HepG2 (cell line): ENCODE results near the gene MREG. TPM values are rescaled to one million over a fixed set of nuclear protein-coding genes. Genes with fewer than 3 reads are reported as not detected.
A peak's percentile ranks its signal among the peaks of the same experiment; 100 is the strongest.

Experiments used
- ATAC-seq: fragments of 200-7000 bp; cut with Tn5 transposase; 3 replicates; pipeline ENCODE4 v1.9.1; 2020; ENCODE audit warnings: mild to moderate bottlenecking, moderate library complexity
- BruUV-seq: library from RNA; stranded (reverse); fragments of 400-500 nt; replicated peaks from 2 replicates; lab custom pipeline; 2021; lab: Mats Ljungman, UMichigan
- CTCF ChIA-PET: fragments of 300-600 bp; formaldehyde crosslinking; extraction: SDS; loops from one replicate; lab custom pipeline; 2021; ENCODE audit warnings: low total read pairs, inconsistent platforms, low intra/inter-chr PET ratio; lab: Yijun Ruan, JAX
- POLR2A ChIA-PET: fragments of 350-600 bp; sonication (Branson Sonifier 250); formaldehyde crosslinking; loops from one replicate; lab custom pipeline; 2020; ENCODE audit warnings: antibody characterized with exemption, inconsistent platforms; lab: Yijun Ruan, JAX
- DNase-seq: peaks from one replicate; pipeline ENCODE4 v3.0.0-alpha.2; 2015; ENCODE audit warnings: low spot score
- FAIRE-seq: peaks from 3 replicates; lab custom pipeline; 2011; peaks lifted over from hg19 to GRCh38; lab: Jason Lieb, UNC
- H2AFZ ChIP-seq: one replicate; pipeline ENCODE4 v1.6.1; 2011; ENCODE audit warnings: low read length, inconsistent platforms
- H3K27ac ChIP-seq: fragments of 300-600 bp; 3 replicates; pipeline ENCODE4 v1.8.0; 2011; ENCODE audit warnings: mixed run types, mild to moderate bottlenecking, mixed read lengths, low read length, inconsistent platforms; ENCODE audit not compliant: insufficient read depth; ENCODE audit errors: extremely low read length
- H3K27me3 ChIP-seq, 2 experiments: fragments of 200-600 bp in 1 of 2; 2 replicates in 1 of 2; 3 replicates in 1 of 2; pipeline versions ENCODE4 v1.6.0 to v1.8.0; 2011; ENCODE audit warnings: low read length in 2 of 2, mild to moderate bottlenecking in 2 of 2, moderate library complexity in 2 of 2, inconsistent platforms in 1 of 2; ENCODE audit not compliant: insufficient read depth in 2 of 2, control insufficient read depth in 1 of 2
- H3K36me3 ChIP-seq, 2 experiments: fragments of 200-600 bp in 1 of 2; replicated peaks in 1 of 2; 2 replicates in 1 of 2; 3 replicates in 1 of 2; pipeline versions ENCODE4 v1.5.1 to v1.8.0; 2011; ENCODE audit warnings: low read length in 2 of 2, inconsistent platforms in 1 of 2; ENCODE audit not compliant: insufficient read depth in 2 of 2, control insufficient read depth in 1 of 2
- H3K4me1 ChIP-seq: 2 replicates; pipeline ENCODE4 v1.5.1; 2012; ENCODE audit warnings: low read length, inconsistent platforms; ENCODE audit not compliant: insufficient read depth
- H3K4me2 ChIP-seq: 2 replicates; pipeline ENCODE4 v1.6.0; 2011; ENCODE audit warnings: low read depth, low read length, inconsistent platforms
- H3K4me3 ChIP-seq, 3 experiments: fragments of 200-600 bp in 1 of 3; sonication (generic), shearing (Covaris generic) in 1 of 3; replicated peaks in 1 of 3; 2 replicates each; pipeline ENCODE4 v1.5.1; 2011 to 2016; ENCODE audit warnings: low read length in 3 of 3, inconsistent platforms in 2 of 3, low read depth in 2 of 3, mild to moderate bottlenecking in 2 of 3, control low read depth in 1 of 3, mixed read lengths in 1 of 3; ENCODE audit not compliant: insufficient read depth in 1 of 3
- H3K79me2 ChIP-seq: one replicate; pipeline ENCODE4 v1.6.1; 2011; ENCODE audit warnings: low read length, inconsistent platforms; ENCODE audit not compliant: insufficient read depth
- H3K9ac ChIP-seq: 2 replicates; pipeline ENCODE4 v1.6.0; 2011; ENCODE audit warnings: mild to moderate bottlenecking, low read depth, low read length, inconsistent platforms; ENCODE audit not compliant: insufficient read depth
- H3K9me3 ChIP-seq: 2 replicates; pipeline ENCODE4 v1.5.1; 2012; ENCODE audit warnings: mild to moderate bottlenecking, low read length
- H4K20me1 ChIP-seq: 2 replicates; pipeline ENCODE4 v1.6.0; 2011; ENCODE audit warnings: inconsistent platforms, mild to moderate bottlenecking, low read length, moderate library complexity; ENCODE audit not compliant: insufficient read depth
- ARID2 ChIP-seq: sonication (generic); formaldehyde crosslinking; IDR thresholded peaks from 2 replicates; pipeline ENCODE4 v1.8.1; 2022; ENCODE audit warnings: mild to moderate bottlenecking, missing genetic modification reagents, borderline replicate concordance
- CEBPB ChIP-seq: IDR thresholded peaks from 2 replicates; pipeline ENCODE4 v1.6.1; 2011; ENCODE audit warnings: low read depth, low read length, improper control_type of control experiment, borderline replicate concordance
- CREB1 ChIP-seq, 2 experiments: fragments of 450-650 bp in 1 of 2; IDR thresholded peaks; 2 replicates each; pipeline ENCODE4 v1.6.1; 2016 to 2017; ENCODE audit warnings: control low read depth in 1 of 2, mild to moderate bottlenecking in 1 of 2, missing compliant biosample characterization in 1 of 2, missing genetic modification characterization in 1 of 2
- MED8 ChIP-seq: sonication (generic); formaldehyde crosslinking; IDR thresholded peaks from 2 replicates; pipeline ENCODE4 v1.8.1; 2023; ENCODE audit warnings: mild to moderate bottlenecking, missing genetic modification reagents; ENCODE audit not compliant: insufficient replicate concordance
- MXD4 ChIP-seq: IDR thresholded peaks from 2 replicates; pipeline ENCODE4 v1.6.1; 2016; ENCODE audit warnings: mild to moderate bottlenecking, missing biosample characterization, missing genetic modification reagents
- NR2F1 ChIP-seq, 2 experiments: fragments of 450-650 bp in 1 of 2; formaldehyde crosslinking in 1 of 2; IDR thresholded peaks; 2 replicates each; pipeline versions ENCODE4 v1.5.0 to v1.6.1; 2016 to 2020; ENCODE audit warnings: mild to moderate bottlenecking in 1 of 2, missing compliant biosample characterization in 1 of 2, missing genetic modification reagents in 1 of 2, moderate library complexity in 1 of 2
- RXRA ChIP-seq: sonication (generic); formaldehyde crosslinking; IDR thresholded peaks from 2 replicates; pipeline ENCODE4 v1.5.1; 2020; ENCODE audit warnings: missing genetic modification reagents
- ZNF256 ChIP-seq: sonication (generic); formaldehyde crosslinking; conservative IDR thresholded peaks from 2 replicates; pipeline ENCODE4 v1.4.0; 2020; ENCODE audit warnings: missing genetic modification reagents
- ZNF431 ChIP-seq: sonication (generic); formaldehyde crosslinking; IDR thresholded peaks from 2 replicates; pipeline ENCODE4 v1.9.0; 2022; ENCODE audit warnings: missing genetic modification reagents, low read depth, mild to moderate bottlenecking, borderline replicate concordance
- ZNF672 ChIP-seq: sonication (generic); formaldehyde crosslinking; IDR thresholded peaks from 2 replicates; pipeline ENCODE4 v1.8.1; 2022; ENCODE audit warnings: missing genetic modification reagents
- ZNF775 ChIP-seq: sonication (generic); formaldehyde crosslinking; IDR thresholded peaks from 2 replicates; pipeline ENCODE4 v1.4.0; 2020; ENCODE audit warnings: missing genetic modification reagents, mild to moderate bottlenecking, moderate library complexity, borderline replicate concordance
- ZNF839 ChIP-seq: sonication (generic); formaldehyde crosslinking; IDR thresholded peaks from 2 replicates; pipeline ENCODE4 v1.4.0; 2020; ENCODE audit warnings: missing genetic modification reagents, mild to moderate bottlenecking, borderline replicate concordance
- WGBS: methylation state at CpG from one replicate; pipeline ENCODE4 v1.1.6; 2017; ENCODE audit warnings: low lambda C conversion rate; 5-methylcytosine and 5-hydroxymethylcytosine counted together
- in situ Hi-C: cut with HindIII; loops from 2 replicates; pipeline ENCODE4 v1.10.0; 2017; ENCODE audit warnings: low pct_unique_long_range_greater_than_20kb; ENCODE audit not compliant: extremely low pct_ligation_motif_present
- intact Hi-C: fragments of 100-400 bp; cut with micrococcal nuclease; formaldehyde crosslinking; loops from one replicate; pipeline ENCODE4 v1.10.0; 2022; ENCODE audit not compliant: unreplicated experiment
- polyA plus RNA-seq, 8 experiments: library from polyadenylated mRNA; depleted of rRNA in 3 of 8; stranded (reverse) in 7 of 8; unstranded in 1 of 8; fragments of >200 nt; fragmentation: Illumina TruSeq in 4 of 8; extraction: Trizol in 4 of 8; gene quantifications; 2 replicates each; pipeline versions ENCODE4 v1.2.1 to v1.2.3, GENCODE V29; 2011 to 2016; ENCODE audit warnings: low read depth in 4 of 8, missing spikeins in 1 of 8, mixed read lengths in 1 of 8; ENCODE audit not compliant: insufficient read depth in 1 of 8
- total RNA-seq, 5 experiments: library from RNA; depleted of rRNA; stranded (reverse); fragments of >200 nt; fragmentation: Illumina TruSeq; extraction: Trizol; gene quantifications; 2 replicates each; pipeline ENCODE4 v1.2.3, GENCODE V29; 2016; ENCODE audit warnings: low read depth in 1 of 5
- TF ChIP-seq, protein P1 (sequence below): IDR thresholded peaks from 2 replicates; pipeline ENCODE4 v1.6.1; 2016; ENCODE audit warnings: control low read depth

MREG gene
- total and polyA plus RNA-seq, 2 of the 13 experiments (the other 11 are each of a cell fraction or from before 2014, with no cell fraction given), result 7.5 to 23.3 TPM

DNA sequence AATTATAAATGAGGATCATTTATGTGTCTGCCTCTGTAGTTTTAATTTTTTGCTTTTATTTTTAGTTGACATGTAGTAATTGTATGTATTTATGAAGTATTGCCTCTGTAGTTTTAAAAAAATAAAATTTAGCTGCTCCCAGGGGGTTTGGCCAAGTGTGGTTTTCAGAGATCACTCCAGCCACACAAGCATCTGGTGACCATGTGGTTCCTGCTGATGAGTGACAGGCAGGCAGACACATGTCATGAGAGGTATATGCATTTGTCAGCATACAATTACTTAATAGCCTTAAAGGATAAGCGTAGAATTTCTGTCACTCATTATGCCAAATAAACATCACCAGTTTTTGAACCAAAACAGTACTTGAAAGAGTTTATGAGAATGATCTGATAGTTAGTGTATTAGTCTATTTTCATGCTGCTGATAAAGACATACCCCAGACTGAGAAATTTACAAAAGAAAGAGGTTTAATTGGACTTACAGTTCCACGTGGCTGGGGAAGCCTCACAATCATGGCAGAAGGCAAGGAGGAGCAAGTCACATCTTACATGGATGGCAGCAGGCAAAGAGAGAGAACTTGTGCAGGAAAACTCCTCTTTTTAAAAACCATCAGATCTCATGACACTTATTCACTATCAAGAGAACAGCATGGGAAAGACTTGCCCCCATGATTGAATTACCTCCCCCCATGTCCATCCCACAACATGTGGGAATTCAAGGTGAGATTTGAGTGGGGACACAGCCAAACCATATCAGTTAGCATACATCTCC lies 29.6 kb downstream of the MREG start:
- ATAC-seq (no peak), DNase-seq (no peak), FAIRE-seq (no peak)
- Histone ChIP-seq H3K4me3 (no peak overlapping the region), H3K4me1 (peaks cover 39% of the 10 kb centered on the region), H2AFZ (no peak overlapping the region), H3K27me3 (no peaks in the 10 kb centered on the region), H3K9me3 (no peaks in the 10 kb centered on the region), H3K4me2 (no peak overlapping the region), H3K79me2 (peaks cover 22% of the 10 kb centered on the region), H3K9ac (no peak overlapping the region), H4K20me1 (no peaks in the 10 kb centered on the region), H3K36me3 (peaks cover 4 to 27% of the 10 kb centered on the region in 2 experiments), H3K27ac (no peak overlapping the region)
- WGBS, result 98% methylated on average over 2 of the region's 2 CpGs
- no peak for TF ChIP-seq ZNF256 (CRISPR knock-in tag)
- TF ChIP-seq ZNF839 (CRISPR knock-in tag), result no peak
- no peak for TF ChIP-seq CEBPB
- TF ChIP-seq MED8 (CRISPR knock-in tag), result no peak
- TF ChIP-seq NR2F1 (CRISPR knock-in tag; IDR thresholded peaks at IDR 0.05), result no peak
- no peak for TF ChIP-seq ZNF775 (CRISPR knock-in tag)
- TF ChIP-seq MXD4 (CRISPR knock-in tag), result no peak
- TF ChIP-seq ARID2 (CRISPR knock-in tag), result no peak
- TF ChIP-seq RXRA (CRISPR knock-in tag), result no peak
- no peak for TF ChIP-seq ZNF672 (CRISPR knock-in tag)
- peak; percentile 97 for TF ChIP-seq ZNF431
- TF ChIP-seq CREB1 (IDR thresholded peaks at IDR 0.05), result no peak
- no peak for TF ChIP-seq CREB1 (CRISPR knock-in tag; IDR thresholded peaks at IDR 0.05)
- TF ChIP-seq, protein P1, sequence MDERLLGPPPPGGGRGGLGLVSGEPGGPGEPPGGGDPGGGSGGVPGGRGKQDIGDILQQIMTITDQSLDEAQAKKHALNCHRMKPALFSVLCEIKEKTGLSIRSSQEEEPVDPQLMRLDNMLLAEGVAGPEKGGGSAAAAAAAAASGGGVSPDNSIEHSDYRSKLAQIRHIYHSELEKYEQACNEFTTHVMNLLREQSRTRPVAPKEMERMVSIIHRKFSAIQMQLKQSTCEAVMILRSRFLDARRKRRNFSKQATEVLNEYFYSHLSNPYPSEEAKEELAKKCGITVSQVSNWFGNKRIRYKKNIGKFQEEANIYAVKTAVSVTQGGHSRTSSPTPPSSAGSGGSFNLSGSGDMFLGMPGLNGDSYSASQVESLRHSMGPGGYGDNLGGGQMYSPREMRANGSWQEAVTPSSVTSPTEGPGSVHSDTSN (CRISPR knock-in tag), result peak; percentile 35; the same call in 1 of the 2 replicates
- in situ Hi-C loops (no loop called here), intact Hi-C loops (loop anchor here (2.0 kb wide), 1 partner anchor 29 kb away; the partner anchor contains the start of gene MREG)
- ChIA-PET CTCF (no interaction called here), POLR2A (no interaction called here)
- BruUV-seq, result no TSS peak
